ENCODE data around the gene PCDHGA1. TPM values are rescaled to one million over a fixed set of nuclear protein-coding genes. Genes with fewer than 3 reads are reported as not detected.

Gene PCDHGA1
- total RNA-seq, 1 experiment from 2014 or later, result 0.63 TPM

DNA sequence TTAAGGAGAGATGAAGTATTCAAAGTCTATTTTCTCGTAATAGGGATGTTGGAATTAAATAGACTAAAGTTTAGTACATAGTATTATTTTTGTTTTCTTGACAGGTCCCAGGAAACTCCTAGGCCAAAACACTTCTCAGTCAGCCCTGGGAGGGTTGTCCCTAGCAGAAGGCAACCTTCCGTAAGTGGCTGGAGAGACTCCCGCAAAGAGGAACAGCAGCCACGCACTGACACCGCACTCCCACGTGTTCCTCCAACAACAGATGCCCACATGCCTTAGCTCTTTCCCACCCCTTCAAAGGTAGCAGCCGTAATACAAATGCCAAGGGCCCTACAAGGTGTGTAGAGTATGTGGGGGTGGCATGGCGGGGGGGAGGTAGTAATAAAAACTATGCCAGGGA is 187.0 kb downstream of the PCDHGA1 start:
- no peak overlapping the region for H3K4me2 ChIP-seq (ENCODE audit: insufficient read depth, insufficient read length, low read length)
- no peak overlapping the region for H3T11ph ChIP-seq (ENCODE audit: low read length)
- H3K56ac ChIP-seq (ENCODE audit: insufficient read length, low read depth, low read length), result no peak overlapping the region
- no peaks in the 10 kb centered on the region for H4K20me1 ChIP-seq (ENCODE audit: control insufficient read depth, insufficient read depth, insufficient read length)
- Mint-ChIP-seq H3K27ac (no peak overlapping the region), H3K9me3 (no peaks in the 10 kb centered on the region; a peak in 1 of 5 replicates), H3K27me3 (ENCODE audit: low read depth) (peaks cover 3% of the 10 kb centered on the region; the same call in 1 of the 2 replicates), H3K4me3 (no peak overlapping the region), H3K36me3 (ENCODE audit: insufficient read depth in 1 of 3, low read depth in 3 of 3) (peaks cover 26 to 70% (median 47%) of the 10 kb centered on the region in 3 experiments), H3K4me1 (peaks cover 30 to 36% of the 10 kb centered on the region in 2 experiments)
- no peak overlapping the region for H4K8ac ChIP-seq (replicated peaks; ENCODE audit: insufficient read length, low read depth, low read length)
- no peak overlapping the region for H3K9ac ChIP-seq (ENCODE audit: extremely low read depth, insufficient read length, low read length)
- H3K4me1 ChIP-seq (ENCODE audit: insufficient read depth, low read length), result no peaks in the 10 kb centered on the region; the same call in 1 of the 2 replicates
- H2AK5ac ChIP-seq (ENCODE audit: insufficient read length, low read length), result no peak overlapping the region
- no peaks in the 10 kb centered on the region for H3K27me3 ChIP-seq (ENCODE audit: insufficient read depth, low read length)
- no peak overlapping the region for H2BK15ac ChIP-seq (ENCODE audit: low read depth, low read length)
- no peak overlapping the region for H2BK5ac ChIP-seq (ENCODE audit: insufficient read length, low read length)
- DNase-seq, result no peak
- H4K5ac ChIP-seq (ENCODE audit: insufficient read length, low read depth, low read length), result no peak overlapping the region
- no peak for TF ChIP-seq CTCF (conservative IDR thresholded peaks at IDR 0.05)
- no peak overlapping the region for H2BK120ac ChIP-seq (ENCODE audit: low read depth, low read length, poor library complexity, severe bottlenecking)
- H3K23ac ChIP-seq (ENCODE audit: insufficient read length, low read depth, low read length), result no peak overlapping the region
- H2BK12ac ChIP-seq (ENCODE audit: insufficient read length, low read depth, low read length), result no peak overlapping the region
- H3K9me3 ChIP-seq (ENCODE audit: control insufficient read depth, low read depth, low read length), result no peaks in the 10 kb centered on the region
- no peak overlapping the region for H4K91ac ChIP-seq (ENCODE audit: insufficient read length, low read depth, low read length)
- no peak overlapping the region for H3K27ac ChIP-seq (ENCODE audit: insufficient read length, low read depth, low read length)
- H3K18ac ChIP-seq (ENCODE audit: insufficient read length, low read depth, low read length), result no peak overlapping the region
- no peak overlapping the region for H2BK20ac ChIP-seq (ENCODE audit: low read depth, low read length, poor library complexity, severe bottlenecking)
- H3K14ac ChIP-seq (ENCODE audit: insufficient read depth, low read length), result no peak overlapping the region
- no peaks in the 10 kb centered on the region for H3K79me2 ChIP-seq (ENCODE audit: insufficient read depth, low read length)
- no peak overlapping the region for H3K4ac ChIP-seq (ENCODE audit: low read depth, low read length)
- no CpG with 5 or more reads among the region's 8 CpGs for WGBS (ENCODE audit: extremely low coverage, insufficient read length, low lambda C conversion rate)
- H2AFZ ChIP-seq (ENCODE audit: low read length), result no peak overlapping the region
- H3K23me2 ChIP-seq (ENCODE audit: insufficient read length, low read depth, low read length, poor library complexity, severe bottlenecking), result peaks cover 17% of the 10 kb centered on the region
- no peaks in the 10 kb centered on the region for H3K79me1 ChIP-seq (ENCODE audit: insufficient read depth, low read depth, low read length, poor library complexity, severe bottlenecking)
